HG03521 (cell line): ENCODE measurements around the gene DYNC1H1.
A peak's percentile ranks its signal among the peaks of the same experiment; 100 is the strongest.

ENCODE experiments used
- ATAC-seq: cut with Tn5 transposase; IDR thresholded peaks from one replicate; pipeline ENCODE4 v1.9.1; 2021; ENCODE audit warnings: mild to moderate bottlenecking, moderate library complexity; ENCODE audit not compliant: unreplicated experiment

Gene DYNC1H1

GRCh38 chr14:101939646-101940170 is 24.7 kb upstream of the DYNC1H1 start:
- no peak for ATAC-seq

GRCh38 chr14:101944451-101944850 is 19.9 kb upstream of the DYNC1H1 start:
- ATAC-seq, result no peak

GRCh38 chr14:101945171-101945570 is 19.2 kb upstream of the DYNC1H1 start:
- ATAC-seq, result no peak

GRCh38 chr14:101947577-101947903 is 16.8 kb upstream of the DYNC1H1 start:
- peak; percentile 1 for ATAC-seq

GRCh38 chr14:101947904-101948665 is 16.3 kb upstream of the DYNC1H1 start:
- peak; percentile 97 for ATAC-seq

GRCh38 chr14:101948666-101949216 is 15.6 kb upstream of the DYNC1H1 start:
- ATAC-seq, result peak; percentile 6

GRCh38 chr14:101950100-101950499 is 14.3 kb upstream of the DYNC1H1 start:
- no peak for ATAC-seq

- no peak for ATAC-seq
Observed at GRCh38 chr14:101950516-101951215, 13.7 kb upstream of the DYNC1H1 start.

GRCh38 chr14:101953151-101953550 is 11.2 kb upstream of the DYNC1H1 start:
- no peak for ATAC-seq

- no peak for ATAC-seq
Observed at GRCh38 chr14:101954501-101954900, 9.9 kb upstream of the DYNC1H1 start.

GRCh38 chr14:101955695-101956161 is 8.6 kb upstream of the DYNC1H1 start:
- no peak for ATAC-seq

- no peak for ATAC-seq
Observed at GRCh38 chr14:101956179-101956885, 8.0 kb upstream of the DYNC1H1 start.

- no peak for ATAC-seq
Observed at GRCh38 chr14:101957406-101958234, 6.8 kb upstream of the DYNC1H1 start.

- no peak for ATAC-seq
Observed at GRCh38 chr14:101958418-101959180, 5.8 kb upstream of the DYNC1H1 start.

- ATAC-seq, result no peak
Observed at GRCh38 chr14:101959277-101959676, 5.1 kb upstream of the DYNC1H1 start.

- ATAC-seq, result no peak
Observed at GRCh38 chr14:101960225-101960624, 4.1 kb upstream of the DYNC1H1 start.

GRCh38 chr14:101961011-101961721 is 3.2 kb upstream of the DYNC1H1 start:
- no peak for ATAC-seq

GRCh38 chr14:101961746-101962502 is 2.4 kb upstream of the DYNC1H1 start:
- no peak for ATAC-seq
